ENCODE results near the gene NPM3. TPM values are rescaled to one million over a fixed set of nuclear protein-coding genes. Genes with fewer than 3 reads are reported as not detected.

Gene NPM3
- total and polyA plus RNA-seq, 2 of the 8 experiments (the other 6 are each of a cell fraction or from before 2014, with no cell fraction given), result 127 to 175 TPM

GRCh38 chr10:101814466-101815071, 31.3 kb upstream of the NPM3 start:
- no peak overlapping the region; a peak in 1 of 7 replicates for H3K9ac ChIP-seq (replicated peaks in 1 of 4; ENCODE audit: extremely low read depth in 1 of 4, low read depth in 3 of 4, low read length in 3 of 4)
- no peak overlapping the region for H3K56ac ChIP-seq (replicated peaks; ENCODE audit: insufficient read length, low read depth, low read length)
- no peak overlapping the region for H3K23ac ChIP-seq (ENCODE audit: insufficient read length)
- peak overlapping the region; percentile 29 to 92; a peak in 3 of 4 replicates for H3K4me2 ChIP-seq (ENCODE audit: insufficient read depth in 1 of 2, low read depth in 2 of 2, low read length in 2 of 2)
- H3K23me2 ChIP-seq (ENCODE audit: low read depth, low read length), result peaks cover 14% of the 10 kb centered on the region
- FAIRE-seq, result no peak
- no peak overlapping the region for H2BK5ac ChIP-seq (ENCODE audit: low read depth, low read length)
- DNase-seq (ENCODE audit: low read depth in 1 of 2, low spot score in 2 of 2), result no peak
- no peak overlapping the region for H2BK20ac ChIP-seq (ENCODE audit: low read length)
- ChIA-PET CTCF (ENCODE audit: partially characterized antibody) (interaction anchor here (1.2 kb wide), 1 partner anchor 21 kb away, joined by 5 read pairs; no protein-coding TSS in a partner anchor), POLR2A (ENCODE audit: partially characterized antibody) (interaction anchor here (0.6 to 6.0 kb wide), 3 partner anchors 17 to 176 kb away, joined by 3 to 100 read pairs (median 66); partner anchors contain the start of gene NPM3)
- H2AFZ ChIP-seq (ENCODE audit: low read length), result no peak overlapping the region
- H2BK120ac ChIP-seq (replicated peaks; ENCODE audit: low read depth, low read length), result no peak overlapping the region
- no peak overlapping the region for H4K8ac ChIP-seq (ENCODE audit: extremely low read depth, insufficient read depth, low read length)
- H3K36me3 ChIP-seq (ENCODE audit: control insufficient read depth in 2 of 4, insufficient read depth in 4 of 4, low read length in 3 of 4), result peaks cover 5 to 37% (median 13%) of the 10 kb centered on the region in 4 experiments; a peak in 7 of 8 replicates
- peaks cover 0 to 5% (median 0%) of the 10 kb centered on the region in 4 experiments; a peak in 3 of 7 replicates for H3K4me1 ChIP-seq (replicated peaks in 1 of 4; ENCODE audit: control insufficient read depth in 3 of 4, insufficient read depth in 4 of 4, low read length in 3 of 4)
- TF ChIP-seq PHF8 (conservative IDR thresholded peaks at IDR 0.05; ENCODE audit: low read depth, low read length) (no peak), CEBPB (IDR thresholded peaks at IDR 0.05; ENCODE audit: low read depth, low read length) (no peak), BACH1 (IDR thresholded peaks at IDR 0.05; ENCODE audit: low read length) (no peak)
- no peak overlapping the region for H3K27ac ChIP-seq (ENCODE audit: low read depth, low read length)
- no peak overlapping the region for H2AK5ac ChIP-seq (ENCODE audit: low read depth, low read length)
- no peak overlapping the region for H3K4ac ChIP-seq (replicated peaks; ENCODE audit: insufficient read length, low read depth, low read length)
- peak overlapping the region in 2 of 4 experiments; percentile 77 to 98; a peak in 3 of 8 replicates for H3K4me3 ChIP-seq (ENCODE audit: extremely low read depth in 1 of 4, insufficient read depth in 2 of 4, low read depth in 3 of 4, low read length in 4 of 4)
- no peak overlapping the region for H3K18ac ChIP-seq (ENCODE audit: extremely low read depth, low read length)
- 91% methylated on average over 8 of the region's 8 CpGs; no CpG with 5 or more reads in 1 of the 2 experiments for WGBS, 2 experiments (ENCODE audit: extremely low coverage in 1 of 2, insufficient coverage in 1 of 2, insufficient read length in 1 of 2, insufficient replicate concordance in 2 of 2, low coverage in 1 of 2, low lambda C conversion rate in 2 of 2, missing lambda C conversion rate in 1 of 2)
- no peak overlapping the region for H2BK15ac ChIP-seq (ENCODE audit: low read length)
- no peaks in the 10 kb centered on the region for H3K27me3 ChIP-seq (replicated peaks in 1 of 4; ENCODE audit: control insufficient read depth in 3 of 4, extremely low read depth in 1 of 4, insufficient read depth in 3 of 4, low read length in 3 of 4)
- no peak overlapping the region for H3K14ac ChIP-seq (ENCODE audit: insufficient read length)
- peaks cover 9% of the 10 kb centered on the region for H3K79me1 ChIP-seq (ENCODE audit: low read depth, low read length)
- no peak overlapping the region for H2BK12ac ChIP-seq (ENCODE audit: low read depth, low read length)
- peaks cover 30 to 36% of the 10 kb centered on the region in 2 experiments for H4K20me1 ChIP-seq (replicated peaks in 1 of 2; ENCODE audit: control insufficient read depth in 1 of 2, insufficient read depth in 2 of 2, low read length in 2 of 2)
- H3K79me2 ChIP-seq (ENCODE audit: control insufficient read depth in 1 of 2, insufficient read depth in 2 of 2, low read length in 2 of 2), result peaks cover 47 to 78% of the 10 kb centered on the region in 2 experiments
- no peak overlapping the region for H4K5ac ChIP-seq (ENCODE audit: insufficient read length, low read depth, low read length)
- H3K9me3 ChIP-seq (ENCODE audit: insufficient read depth in 2 of 2, low read depth in 1 of 2, low read length in 1 of 2), result no peaks in the 10 kb centered on the region
- H4K91ac ChIP-seq (replicated peaks; ENCODE audit: insufficient read length, low read length), result no peak overlapping the region

Measured in H1 (cell line).